Panc1 (cell line): ENCODE results near the gene PRR30.

Source experiments
- POLR2AphosphoS5 ChIP-seq: IDR thresholded peaks from 2 replicates; pipeline ENCODE4 v1.6.1; 2012; ENCODE audit warnings: mild to moderate bottlenecking, low read depth, low read length, moderate library complexity
- SIN3A ChIP-seq: IDR thresholded peaks from 2 replicates; pipeline ENCODE4 v1.6.1; 2012; ENCODE audit warnings: low read depth, mild to moderate bottlenecking, low read length, moderate library complexity, borderline replicate concordance; ENCODE audit not compliant: insufficient read depth
- TF ChIP-seq, protein P1 (sequence below): fragments of 450-650 bp; IDR thresholded peaks from 2 replicates; pipeline ENCODE4 v1.5.1; 2017; ENCODE audit warnings: mild to moderate bottlenecking

DNA sequence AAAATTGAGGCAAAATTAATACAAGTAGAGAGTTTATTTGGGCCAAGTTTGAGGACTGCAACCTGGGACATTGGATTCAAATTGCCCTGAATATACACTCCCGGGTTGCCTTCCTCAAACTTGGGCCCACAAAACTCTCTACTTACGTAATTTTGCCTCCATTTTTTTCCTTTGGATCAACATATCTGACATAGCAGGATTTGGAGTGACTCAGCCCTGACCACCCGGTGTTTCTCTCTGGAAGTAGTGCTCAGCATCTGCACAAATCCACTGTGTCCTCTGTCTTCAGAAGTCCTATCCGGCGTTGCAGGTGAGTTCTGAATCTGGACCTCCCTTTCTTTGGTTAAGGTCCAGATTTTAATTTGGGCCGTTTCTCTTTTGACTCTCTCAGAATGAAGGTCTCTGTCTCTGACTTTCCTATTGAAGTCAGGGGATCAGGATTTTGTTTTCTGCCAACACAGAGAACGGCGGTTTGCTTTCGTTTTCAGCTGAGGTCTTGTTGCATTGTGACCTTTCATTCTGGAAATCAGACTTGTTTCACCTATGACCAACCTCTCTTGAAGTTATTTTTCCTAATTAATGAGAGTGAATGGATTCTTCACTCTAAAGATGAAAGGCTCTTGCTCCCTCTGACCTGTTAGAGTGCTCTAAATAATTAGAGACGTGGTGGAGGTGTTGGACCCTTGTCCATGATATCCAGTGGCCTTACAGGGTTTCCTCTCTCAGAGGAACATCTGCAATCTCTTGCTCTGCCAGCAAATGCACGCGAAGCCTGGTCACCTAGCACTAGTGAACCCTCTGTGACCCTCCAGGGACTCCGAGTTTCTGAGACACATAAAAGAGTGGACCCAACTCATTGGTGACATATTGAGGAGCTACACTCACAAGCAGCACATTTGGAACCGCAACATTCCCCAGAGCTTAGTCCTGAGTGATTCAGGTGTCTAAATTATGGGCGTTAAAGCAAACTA lies 23.2 kb upstream of the PRR30 start:
- TF ChIP-seq, protein P1, sequence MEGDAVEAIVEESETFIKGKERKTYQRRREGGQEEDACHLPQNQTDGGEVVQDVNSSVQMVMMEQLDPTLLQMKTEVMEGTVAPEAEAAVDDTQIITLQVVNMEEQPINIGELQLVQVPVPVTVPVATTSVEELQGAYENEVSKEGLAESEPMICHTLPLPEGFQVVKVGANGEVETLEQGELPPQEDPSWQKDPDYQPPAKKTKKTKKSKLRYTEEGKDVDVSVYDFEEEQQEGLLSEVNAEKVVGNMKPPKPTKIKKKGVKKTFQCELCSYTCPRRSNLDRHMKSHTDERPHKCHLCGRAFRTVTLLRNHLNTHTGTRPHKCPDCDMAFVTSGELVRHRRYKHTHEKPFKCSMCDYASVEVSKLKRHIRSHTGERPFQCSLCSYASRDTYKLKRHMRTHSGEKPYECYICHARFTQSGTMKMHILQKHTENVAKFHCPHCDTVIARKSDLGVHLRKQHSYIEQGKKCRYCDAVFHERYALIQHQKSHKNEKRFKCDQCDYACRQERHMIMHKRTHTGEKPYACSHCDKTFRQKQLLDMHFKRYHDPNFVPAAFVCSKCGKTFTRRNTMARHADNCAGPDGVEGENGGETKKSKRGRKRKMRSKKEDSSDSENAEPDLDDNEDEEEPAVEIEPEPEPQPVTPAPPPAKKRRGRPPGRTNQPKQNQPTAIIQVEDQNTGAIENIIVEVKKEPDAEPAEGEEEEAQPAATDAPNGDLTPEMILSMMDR = no peak
- TF ChIP-seq SIN3A (no peak), POLR2AphosphoS5 (no peak)
